Measurements from ENCODE around the gene SALL3.

Gene SALL3

GRCh38 chr18:78981394-78981831 is 1.8 kb downstream of the SALL3 start:
- H3K9ac ChIP-seq, result no peak overlapping the region

GRCh38 chr18:78981989-78982620 is 2.5 kb downstream of the SALL3 start:
- Histone ChIP-seq H3K9ac (no peak overlapping the region), H3K27me3 (ENCODE audit: control insufficient read depth, insufficient read depth, low read length) (peaks cover 4% of the 10 kb centered on the region), H3K4me1 (no peaks in the 10 kb centered on the region), H3K4me2 (ENCODE audit: low read length) (no peak overlapping the region), H3K4me3 (ENCODE audit: low read depth, low read length) (no peak overlapping the region), H3K27ac (no peak overlapping the region), H3K36me3 (ENCODE audit: control insufficient read depth, insufficient read depth, low read length) (no peaks in the 10 kb centered on the region), H3K9me3 (ENCODE audit: control insufficient read depth, low read length) (no peaks in the 10 kb centered on the region), H3K79me2 (no peaks in the 10 kb centered on the region), H2AFZ (no peak overlapping the region)
- no peak for TF ChIP-seq CTCF (IDR thresholded peaks at IDR 0.05)

More at GRCh38 chr18:78981394-78981831, 1.8 kb downstream of the SALL3 start:
- Histone ChIP-seq H3K9me3 (ENCODE audit: control insufficient read depth, low read length) (no peaks in the 10 kb centered on the region), H3K4me2 (ENCODE audit: low read length) (no peak overlapping the region), H3K4me1 (no peaks in the 10 kb centered on the region), H3K4me3 (ENCODE audit: low read depth, low read length) (no peak overlapping the region), H3K27me3 (ENCODE audit: control insufficient read depth, insufficient read depth, low read length) (peaks cover 4% of the 10 kb centered on the region), H3K36me3 (ENCODE audit: control insufficient read depth, insufficient read depth, low read length) (no peaks in the 10 kb centered on the region), H2AFZ (no peak overlapping the region), H3K79me2 (no peaks in the 10 kb centered on the region), H3K27ac (no peak overlapping the region)
- no peak for TF ChIP-seq CTCF (IDR thresholded peaks at IDR 0.05)

GRCh38 chr18:78983512-78983911 is 3.9 kb downstream of the SALL3 start:
- TF ChIP-seq CTCF (IDR thresholded peaks at IDR 0.05), result no peak
- no peak overlapping the region for H3K4me3 ChIP-seq (ENCODE audit: low read depth, low read length)
- no peak overlapping the region for H2AFZ ChIP-seq
- no peak overlapping the region for H3K9ac ChIP-seq
- H3K9me3 ChIP-seq (ENCODE audit: control insufficient read depth, low read length), result no peaks in the 10 kb centered on the region
- no peaks in the 10 kb centered on the region for H3K79me2 ChIP-seq
- no peak overlapping the region for H3K4me2 ChIP-seq (ENCODE audit: low read length)
- H3K4me1 ChIP-seq, result no peaks in the 10 kb centered on the region
- peaks cover 4% of the 10 kb centered on the region for H3K27me3 ChIP-seq (ENCODE audit: control insufficient read depth, insufficient read depth, low read length)
- no peaks in the 10 kb centered on the region for H3K36me3 ChIP-seq (ENCODE audit: control insufficient read depth, insufficient read depth, low read length)
- H3K27ac ChIP-seq, result no peak overlapping the region

GRCh38 chr18:78984941-78985784 is 5.5 kb downstream of the SALL3 start:
- Histone ChIP-seq H3K9me3 (ENCODE audit: control insufficient read depth, low read length) (no peaks in the 10 kb centered on the region), H3K27ac (no peak overlapping the region), H3K36me3 (ENCODE audit: control insufficient read depth, insufficient read depth, low read length) (no peaks in the 10 kb centered on the region), H3K4me1 (no peaks in the 10 kb centered on the region), H3K79me2 (no peaks in the 10 kb centered on the region), H3K27me3 (ENCODE audit: control insufficient read depth, insufficient read depth, low read length) (peaks cover 4% of the 10 kb centered on the region), H3K4me3 (ENCODE audit: low read depth, low read length) (no peak overlapping the region), H3K4me2 (ENCODE audit: low read length) (no peak overlapping the region), H3K9ac (no peak overlapping the region), H2AFZ (no peak overlapping the region)
- no peak for TF ChIP-seq CTCF (IDR thresholded peaks at IDR 0.05)
